HS-27A (cell line): ENCODE results near the gene BTBD10.

ENCODE experiments used
- DNase-seq: peaks from one replicate; pipeline ENCODE4 v3.0.0-alpha.2; 2012; ENCODE audit warnings: low read depth, missing footprints

The BTBD10 gene

DNA sequence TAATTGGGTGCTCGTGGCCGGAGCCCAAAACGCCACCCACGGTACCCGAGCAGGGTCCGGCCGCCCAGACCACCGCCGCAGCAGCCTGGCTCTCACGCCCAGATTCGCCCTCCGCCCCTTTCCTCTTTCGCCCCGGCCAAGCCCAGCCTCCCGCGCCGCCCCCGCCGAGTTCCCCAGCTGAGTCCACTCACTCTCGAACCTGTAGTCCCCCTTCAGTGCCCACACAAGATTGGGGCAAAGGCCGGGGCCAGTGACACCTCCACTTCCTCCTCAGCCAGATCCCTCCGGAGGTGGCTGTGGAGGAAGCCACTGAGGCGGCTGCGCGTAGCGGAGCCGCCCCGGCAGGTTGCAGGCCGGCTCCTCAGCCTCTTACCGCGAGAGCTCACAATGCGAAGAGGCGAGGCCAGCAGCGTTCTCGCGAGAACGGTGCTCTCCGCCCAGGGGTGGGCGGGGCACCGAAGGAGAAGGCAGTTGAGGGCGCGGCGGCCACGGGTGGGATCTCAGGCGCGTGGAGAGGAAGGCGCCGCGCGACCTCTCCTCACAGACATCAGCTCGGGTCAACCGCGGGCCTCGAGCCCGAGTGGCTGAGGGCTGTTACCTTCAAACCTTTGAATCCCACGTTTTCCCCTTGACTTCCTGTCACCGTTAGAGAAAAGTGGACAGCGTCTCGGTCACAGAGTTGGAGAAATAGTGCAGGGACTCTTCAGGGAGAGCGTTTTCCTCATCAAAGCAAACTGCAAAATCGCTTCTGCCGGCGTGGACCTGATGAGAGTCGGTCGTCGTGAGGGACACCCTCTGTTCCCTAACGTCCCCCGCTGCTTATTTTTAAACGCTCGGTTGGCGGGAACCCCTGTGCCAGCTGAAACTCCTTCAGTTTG lies at the start of gene BTBD10:
Gene BTBD10, minus strand, starts transcription at position 322 of the 878 bp plus-strand sequence. CDS start 18,098 bp downstream, outside the sequence.
- DNase-seq: peak; percentile 82

DNA sequence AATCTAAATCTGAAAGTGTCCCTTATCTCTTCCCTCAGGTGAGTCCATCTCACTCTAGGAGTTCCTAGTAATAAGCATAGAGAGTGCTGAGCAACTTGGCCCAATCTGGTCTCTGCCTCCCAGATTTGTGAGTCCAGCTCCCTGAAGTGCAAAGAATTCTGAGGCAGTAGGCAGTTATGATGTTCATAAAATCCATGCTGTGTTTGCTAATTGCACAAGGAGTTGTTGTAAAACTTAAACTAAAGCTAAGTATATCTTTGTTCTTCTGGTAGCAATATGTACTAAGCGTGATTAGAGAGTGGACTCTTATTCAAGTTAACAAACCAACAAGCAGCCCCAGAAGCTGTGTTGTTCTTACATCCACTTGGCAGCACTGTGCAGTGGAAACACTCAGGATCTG lies 40.4 kb upstream of the BTBD10 start:
- no peak for DNase-seq

DNA sequence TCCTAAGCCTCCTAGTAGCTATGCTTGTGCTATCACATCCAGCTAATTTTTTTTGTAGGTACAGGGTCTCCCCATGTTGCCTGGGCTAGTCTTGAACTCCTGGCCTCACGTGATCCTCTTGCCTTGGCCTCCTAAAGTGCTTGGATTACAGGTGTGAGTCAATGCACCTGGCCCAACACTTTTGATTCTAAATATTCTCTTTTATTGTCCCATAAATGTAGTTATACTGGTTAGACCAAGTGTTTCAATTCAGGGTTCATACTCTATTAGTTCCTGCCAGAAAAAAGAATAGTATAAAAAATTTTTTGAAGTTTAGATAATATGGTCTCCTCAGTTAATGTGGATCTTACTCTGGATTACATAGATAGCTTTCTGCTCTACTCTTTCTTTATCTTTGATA lies 39.5 kb upstream of the BTBD10 start:
- no peak for DNase-seq

DNA sequence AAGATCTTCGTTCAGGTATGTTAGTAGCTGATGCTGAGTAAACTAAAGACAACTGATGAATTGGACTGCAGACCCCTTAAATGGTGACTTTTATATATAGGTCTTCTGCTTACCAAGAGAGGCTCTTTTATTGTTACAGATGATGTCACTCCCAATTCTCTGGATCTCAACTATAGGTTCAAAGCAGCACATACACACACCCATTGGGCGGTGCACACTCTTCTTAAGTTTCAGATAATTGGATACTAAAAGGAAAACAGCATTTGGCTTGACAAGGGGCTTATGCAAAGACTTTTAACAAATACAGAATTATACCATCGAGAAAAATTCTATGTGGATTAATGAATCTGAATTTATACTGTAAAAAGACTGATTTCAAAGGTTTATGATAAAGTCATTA lies 32.9 kb upstream of the BTBD10 start, which contains the start of gene PTH:
Gene PTH, minus strand, starts transcription at position 69 of the 400 bp plus-strand sequence. CDS start 3,142 bp downstream, outside the sequence.
- no peak for DNase-seq

DNA sequence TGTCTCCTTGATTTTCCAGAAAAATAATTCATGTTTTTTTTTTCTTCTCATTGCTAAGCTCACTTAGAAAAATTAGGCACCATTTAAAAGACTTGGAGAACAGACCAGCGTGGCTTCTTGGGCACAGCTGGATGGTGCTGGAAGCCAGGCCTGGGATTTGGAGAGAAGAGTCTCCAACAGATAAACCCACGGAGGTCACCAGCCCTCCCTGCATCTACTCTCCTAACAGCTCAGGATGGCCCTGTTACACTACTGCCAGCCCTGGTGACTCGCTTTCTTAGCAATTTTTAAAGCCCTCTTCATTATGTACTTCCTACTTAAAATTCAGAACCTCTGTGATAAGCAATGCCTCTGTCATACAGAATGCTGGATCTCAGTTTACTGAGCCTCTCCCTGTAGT lies 31.0 kb upstream of the BTBD10 start:
- no peak for DNase-seq

DNA sequence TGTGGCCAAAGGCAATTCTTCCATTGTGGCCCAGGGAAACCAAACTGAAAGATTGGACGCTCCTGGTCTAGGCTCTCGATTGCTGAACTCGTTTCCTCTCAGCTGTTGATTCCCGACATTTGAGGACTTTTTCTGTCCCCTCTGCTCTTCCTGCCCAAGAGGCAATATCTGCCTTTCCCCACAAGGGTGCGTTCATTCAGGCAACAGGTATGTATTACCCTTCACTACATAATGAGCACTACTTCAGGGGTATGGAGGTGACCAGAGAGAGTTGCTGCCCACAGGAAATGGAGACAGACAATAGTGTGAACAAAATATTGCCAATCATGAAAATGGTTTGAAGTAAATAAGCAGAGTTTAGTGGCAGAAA lies 24.6 kb upstream of the BTBD10 start:
- no peak for DNase-seq

DNA sequence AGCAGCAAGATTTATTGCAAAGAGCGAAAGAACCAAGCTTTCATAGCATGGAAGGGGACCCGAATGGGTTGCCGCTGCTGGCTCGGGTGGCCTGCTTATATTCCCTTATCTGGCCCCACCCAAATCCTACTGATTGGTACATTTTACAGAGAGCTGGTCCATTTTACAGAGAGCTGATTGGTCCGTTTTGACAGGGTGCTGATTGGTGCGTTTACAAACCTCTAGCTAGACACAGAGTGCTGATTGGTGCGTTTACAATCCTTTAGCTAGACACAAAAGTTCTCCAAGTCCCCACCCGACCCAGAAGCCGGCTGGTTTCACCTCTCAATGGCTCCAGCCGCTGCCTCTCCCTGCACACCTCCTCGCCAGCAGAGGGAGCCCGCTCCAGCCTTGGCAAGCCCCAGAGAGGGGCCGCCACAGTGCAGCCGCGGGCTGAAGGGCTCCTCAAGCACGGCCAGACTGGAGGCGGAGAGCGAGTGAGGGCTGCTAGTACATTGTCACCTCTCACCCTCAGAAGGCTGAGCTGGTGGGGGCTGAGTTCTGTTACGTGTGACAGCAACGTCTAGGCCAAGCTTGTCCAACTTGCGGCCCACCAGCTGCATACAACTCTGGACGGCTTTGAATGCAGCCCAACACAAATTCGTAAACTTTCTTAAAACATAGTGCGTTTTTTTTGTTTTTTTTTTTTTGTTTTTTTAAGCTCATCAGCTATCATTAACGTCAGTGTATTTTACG lies 24.1 kb upstream of the BTBD10 start:
- no peak for DNase-seq

DNA sequence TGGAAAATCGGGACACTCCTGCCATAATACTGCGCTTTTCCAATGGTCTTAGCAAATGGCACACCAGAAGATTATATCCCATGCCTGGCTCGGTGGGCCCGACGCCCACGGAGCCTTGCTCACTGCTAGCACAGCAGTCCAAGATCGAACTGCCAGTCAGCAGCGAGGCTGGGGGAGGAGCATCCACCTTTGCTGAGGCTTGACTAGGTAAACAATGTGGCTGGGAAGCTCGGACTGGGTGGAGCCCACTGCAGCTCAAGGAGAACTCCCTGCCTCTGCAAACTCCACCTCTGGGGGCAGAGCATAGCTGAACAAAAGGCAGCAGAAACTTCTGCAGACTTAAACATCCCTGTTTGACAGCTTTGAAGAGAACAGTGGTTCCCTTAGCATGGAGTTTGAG lies 17.2 kb upstream of the BTBD10 start:
- DNase-seq: no peak

DNA sequence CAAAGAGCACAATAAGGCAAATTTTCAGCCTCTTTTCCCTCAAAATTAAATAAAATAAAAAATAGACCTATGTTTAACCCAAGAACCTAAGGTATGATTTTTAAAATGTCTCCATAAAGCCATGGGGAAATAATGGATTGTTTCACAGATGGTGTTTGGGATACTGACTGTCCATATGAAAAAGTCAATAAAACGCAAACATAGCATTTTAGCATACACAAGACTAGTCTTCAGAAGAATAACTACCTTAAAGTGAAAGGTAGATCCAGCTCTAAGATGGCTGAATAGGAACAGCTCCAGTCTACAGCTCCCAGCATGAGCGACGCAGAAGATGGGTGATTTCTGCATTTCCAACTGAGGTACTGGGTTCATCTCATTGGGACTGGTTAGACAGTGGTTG lies 16.7 kb upstream of the BTBD10 start:
- no peak for DNase-seq

DNA sequence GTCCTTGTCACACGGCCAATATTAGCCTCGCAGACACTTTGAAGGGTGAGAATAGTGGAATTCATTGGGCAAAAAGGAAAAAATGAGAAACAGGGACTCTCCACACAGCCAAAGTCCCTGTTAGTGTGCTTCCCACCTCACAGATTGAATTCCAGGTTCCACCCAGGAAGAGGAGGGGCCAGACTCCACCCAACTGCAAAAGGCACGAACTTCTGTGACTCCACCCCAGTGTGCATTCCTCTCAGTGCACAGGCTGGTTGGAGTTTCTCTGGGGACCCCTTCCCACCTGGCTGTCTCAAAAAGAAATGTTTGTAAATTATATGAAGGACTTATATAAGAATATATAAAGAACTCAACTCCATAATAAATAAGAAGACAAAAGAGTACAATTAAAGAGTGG lies 12.1 kb upstream of the BTBD10 start:
- no peak for DNase-seq

DNA sequence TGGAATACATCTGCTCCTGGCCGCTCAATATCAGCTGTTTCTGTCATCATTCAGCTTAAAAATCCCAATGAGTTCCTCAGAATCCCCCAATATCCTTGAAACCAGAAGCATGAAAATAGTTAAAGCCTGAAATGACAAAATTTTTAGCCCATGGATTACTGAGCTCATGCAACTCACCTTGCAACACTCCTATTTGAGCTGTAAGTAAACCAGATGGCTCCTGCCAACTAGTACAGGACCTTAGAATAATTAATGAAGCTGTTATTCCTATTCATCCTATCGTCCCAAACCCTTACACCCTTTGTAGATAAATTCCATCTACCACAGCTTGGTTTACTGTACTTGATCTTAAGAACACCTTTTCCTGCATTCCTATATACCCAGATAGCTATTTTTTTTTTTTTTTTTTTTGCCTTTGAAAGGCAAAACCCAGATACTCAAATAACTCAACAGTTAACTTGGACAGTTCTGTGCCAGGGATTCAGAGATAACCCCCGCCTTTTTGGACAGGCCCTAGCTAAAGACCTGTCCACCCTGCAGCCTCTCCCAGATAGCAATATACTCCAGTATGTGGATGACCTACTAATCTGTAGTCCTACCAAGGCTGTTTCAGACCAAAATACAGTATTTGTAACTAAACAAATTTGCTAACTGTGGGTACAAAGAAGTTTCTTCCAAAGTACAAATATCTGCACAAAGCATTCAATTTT lies 10.1 kb upstream of the BTBD10 start:
- no peak for DNase-seq

DNA sequence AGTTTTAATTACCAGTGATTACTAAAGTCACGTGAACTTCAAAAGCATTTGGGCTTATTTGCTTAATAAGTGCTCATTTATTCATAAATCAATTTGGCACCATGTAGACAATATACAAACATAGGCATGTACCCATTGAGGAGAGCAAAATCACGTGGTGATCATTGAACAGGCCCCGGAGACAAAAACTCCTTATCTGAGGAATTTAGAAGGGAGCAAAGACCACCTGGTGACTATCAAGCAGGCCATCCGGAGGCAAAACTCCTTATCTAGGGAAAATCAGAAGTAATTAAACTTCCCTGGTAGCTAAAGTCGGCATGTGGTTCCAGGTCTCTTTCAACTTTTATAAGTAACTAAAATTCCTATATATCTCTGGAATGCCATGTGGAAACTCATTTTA lies 5.7 kb upstream of the BTBD10 start:
- DNase-seq: no peak

DNA sequence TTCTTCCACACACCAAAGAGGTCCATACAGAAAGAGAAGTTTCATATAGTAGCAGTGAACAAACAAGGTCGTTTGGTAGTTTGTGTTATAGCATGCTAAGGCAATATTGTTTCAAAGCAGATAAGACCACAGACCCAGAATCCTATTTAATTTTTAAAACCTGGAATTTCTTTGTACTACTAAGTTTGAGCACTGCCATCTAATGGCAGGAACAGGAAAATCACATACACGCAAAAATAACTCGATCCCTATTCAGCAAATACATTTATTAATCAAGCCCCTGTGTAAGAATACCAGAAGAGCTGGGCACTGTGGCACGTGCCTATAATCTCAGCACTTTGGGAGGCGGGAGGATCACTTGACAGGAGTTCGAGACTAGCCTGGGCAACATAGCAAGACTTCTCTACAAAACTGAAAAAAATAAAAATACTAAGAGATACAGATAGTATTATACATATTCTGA lies 2.9 kb upstream of the BTBD10 start:
- DNase-seq: no peak

DNA sequence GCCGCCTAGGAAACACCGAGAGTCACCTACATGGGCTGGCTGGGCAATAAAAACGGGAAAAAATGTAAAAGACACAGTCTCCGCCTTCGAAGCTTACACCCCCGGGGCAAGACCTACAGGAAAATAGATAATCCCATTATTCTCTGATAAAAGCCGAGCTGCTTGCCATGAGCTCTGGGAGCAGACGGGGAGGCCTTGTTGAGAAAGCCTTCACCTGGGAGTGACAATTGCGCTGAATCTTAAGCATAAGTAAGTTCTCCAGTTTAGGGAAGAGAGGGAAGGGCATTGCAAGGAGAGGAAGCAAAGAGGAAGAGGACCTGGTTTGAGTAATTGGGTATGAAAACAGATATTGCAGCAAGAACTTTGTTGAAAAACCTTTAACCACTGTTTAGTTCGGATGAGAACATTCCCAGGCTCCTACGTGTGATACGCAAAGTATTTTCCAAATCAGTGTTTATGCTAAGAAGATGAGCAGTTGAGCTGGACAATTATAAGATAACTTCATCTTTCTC lies 813 bp upstream of the BTBD10 start:
- no peak for DNase-seq

DNA sequence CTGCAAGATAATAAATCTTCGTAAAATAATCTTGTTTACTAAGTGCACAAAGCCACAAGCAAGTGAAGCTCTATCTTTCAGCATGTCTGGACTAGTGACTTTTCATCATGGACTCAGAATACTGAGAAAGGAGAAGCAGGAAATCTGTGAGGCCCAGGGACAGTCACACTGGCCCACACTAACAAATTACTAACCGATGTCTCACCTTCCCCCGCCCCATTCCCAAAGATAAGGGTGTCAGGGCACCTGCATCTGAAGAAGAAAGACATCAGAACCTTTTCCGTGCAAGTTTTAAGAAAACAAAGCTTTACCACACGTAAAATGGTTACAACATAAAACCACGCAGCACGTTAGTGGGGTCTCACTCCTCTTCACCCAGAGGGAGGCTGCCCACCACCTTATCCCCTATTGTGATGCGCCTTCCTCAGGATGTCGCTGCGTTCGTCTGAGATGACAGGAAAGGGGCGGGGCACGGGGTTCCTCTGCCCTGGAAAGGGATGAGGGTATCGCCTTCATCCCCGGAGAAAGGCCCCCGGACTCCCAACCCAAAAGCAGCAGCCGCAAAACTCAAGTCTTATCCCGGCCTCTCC lies 616 bp downstream of the BTBD10 start:
- peak; percentile 42 for DNase-seq

DNA sequence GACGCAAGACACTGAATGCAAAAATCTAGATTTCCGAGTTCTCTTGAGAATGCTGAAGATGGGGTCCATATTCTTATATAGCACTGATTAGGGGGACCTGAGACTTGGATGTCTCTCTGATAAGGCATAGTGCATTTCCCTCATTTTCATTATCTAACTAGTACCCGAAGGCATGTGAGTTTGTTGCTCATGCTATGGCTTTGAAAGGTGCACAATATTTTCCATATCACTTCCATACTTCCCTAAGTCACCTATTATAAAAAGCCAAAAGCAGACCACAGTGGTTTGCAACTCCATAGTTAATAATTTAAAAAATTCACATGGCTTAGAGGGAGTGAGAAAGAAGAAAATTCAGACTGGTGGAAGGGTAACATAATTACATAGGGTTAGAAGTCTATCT lies 1.7 kb downstream of the BTBD10 start:
- no peak for DNase-seq

DNA sequence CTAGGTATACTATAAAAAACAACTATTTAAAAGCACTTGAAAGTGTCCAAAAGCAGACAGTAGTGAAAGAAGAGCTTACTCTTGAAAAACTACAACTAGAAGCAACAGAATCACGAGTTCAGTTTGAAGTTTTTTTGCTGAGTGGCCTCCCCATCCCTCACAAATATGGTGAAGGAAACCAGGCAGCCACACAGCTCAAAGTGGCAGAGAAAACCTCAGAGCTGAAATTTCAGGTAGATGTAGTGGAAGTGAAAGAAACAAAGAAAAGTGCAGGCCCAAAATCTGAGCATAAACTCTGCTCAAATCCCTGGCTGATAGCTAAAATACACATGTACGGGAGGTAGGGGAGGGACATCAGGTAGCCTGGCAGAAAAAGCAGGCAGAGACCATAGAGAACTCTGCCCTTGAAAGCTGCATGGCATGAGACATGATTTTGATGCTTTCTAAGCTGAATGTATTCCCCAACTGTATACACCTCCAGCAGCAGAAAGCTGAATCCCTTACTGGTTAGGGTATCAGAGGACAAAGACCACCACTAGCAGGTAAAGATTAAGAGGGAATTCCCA lies 12.1 kb downstream of the BTBD10 start:
- DNase-seq: no peak

DNA sequence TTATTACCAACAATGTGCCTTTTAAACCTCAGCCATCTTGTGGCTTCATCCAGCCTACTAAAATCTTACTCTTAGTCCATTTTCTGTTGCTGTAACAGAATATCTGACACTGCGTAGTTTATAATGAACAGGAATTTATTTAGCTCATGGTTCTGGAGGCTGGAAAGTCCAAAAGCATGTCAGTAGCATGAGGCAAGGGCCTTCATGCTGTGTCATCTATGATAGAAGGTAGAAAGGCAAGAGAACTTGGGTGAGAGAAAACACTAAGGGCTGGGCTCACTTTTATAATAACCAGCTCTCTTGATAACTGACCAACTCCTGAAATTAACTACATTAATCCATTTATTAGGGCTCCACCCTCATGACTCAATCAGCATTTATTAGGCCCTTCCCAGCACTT lies 13.5 kb downstream of the BTBD10 start:
- no peak for DNase-seq

DNA sequence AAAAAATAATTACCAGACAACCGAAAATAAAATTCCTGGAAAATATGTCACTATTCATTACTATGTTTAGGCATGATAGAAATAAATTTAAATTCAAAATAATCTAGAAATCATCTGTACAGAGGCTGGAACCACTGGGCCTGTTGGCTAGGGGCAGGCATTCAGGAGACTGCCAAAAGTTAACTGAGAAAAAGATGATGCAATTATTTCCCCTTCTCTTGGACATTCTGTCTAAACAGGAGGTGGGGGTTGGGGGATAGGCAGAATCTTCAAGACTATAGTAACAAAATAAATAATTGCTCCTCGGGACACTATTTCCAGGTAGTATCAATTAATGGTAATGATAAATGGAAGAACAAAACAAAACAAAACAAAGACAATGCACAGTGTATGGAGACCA lies 14.1 kb downstream of the BTBD10 start:
- no peak for DNase-seq

DNA sequence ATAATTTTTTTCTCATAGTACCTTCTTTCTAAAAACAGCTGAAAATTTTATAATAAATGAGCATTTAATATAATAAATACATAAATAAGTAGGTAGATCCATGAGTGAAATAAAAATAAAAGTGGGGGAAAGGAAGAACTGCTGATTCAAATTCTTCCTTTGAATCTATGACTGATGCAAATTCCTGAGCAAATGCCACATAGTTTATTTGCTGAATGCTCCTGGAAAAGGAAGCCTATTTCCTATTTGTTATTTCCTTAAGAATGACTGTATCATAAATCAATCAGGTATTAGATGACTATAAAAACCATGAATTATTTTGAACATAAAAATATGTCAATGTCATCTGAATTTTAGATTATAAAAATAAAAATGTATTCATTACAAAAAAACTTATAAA lies 16.6 kb downstream of the BTBD10 start:
- DNase-seq: no peak

DNA sequence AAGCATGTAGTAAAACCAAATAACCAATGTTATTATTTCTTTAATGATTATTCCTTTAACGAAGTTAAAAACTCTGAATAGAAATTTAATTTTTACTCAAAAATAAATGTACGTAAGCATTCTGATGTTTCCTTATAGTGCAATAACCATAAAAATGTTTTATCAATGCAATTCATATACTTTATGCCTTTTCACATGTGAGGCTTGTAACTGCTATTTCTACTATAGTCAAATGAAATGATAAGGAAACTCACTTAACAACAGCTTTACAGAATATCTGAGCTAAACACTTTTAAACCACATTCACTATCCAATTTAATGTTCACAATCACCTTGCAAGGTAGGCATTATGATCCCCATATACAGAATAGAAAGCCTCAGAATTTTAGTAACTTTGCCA lies 17.4 kb downstream of the BTBD10 start:
- no peak for DNase-seq
